GM21576 (cell line): Measurements from ENCODE around the gene APOBEC3B.
"Not testable (repeated sequence)": the region's sequence is repeated elsewhere in the genome, so short reads cannot be mapped to it uniquely, and the experiment has no call there.

Source experiments
- ATAC-seq: cut with Tn5 transposase; IDR thresholded peaks from one replicate; pipeline ENCODE4 v1.9.1; 2021; ENCODE audit warnings: mild to moderate bottlenecking, moderate library complexity; ENCODE audit not compliant: unreplicated experiment

Gene APOBEC3B

DNA sequence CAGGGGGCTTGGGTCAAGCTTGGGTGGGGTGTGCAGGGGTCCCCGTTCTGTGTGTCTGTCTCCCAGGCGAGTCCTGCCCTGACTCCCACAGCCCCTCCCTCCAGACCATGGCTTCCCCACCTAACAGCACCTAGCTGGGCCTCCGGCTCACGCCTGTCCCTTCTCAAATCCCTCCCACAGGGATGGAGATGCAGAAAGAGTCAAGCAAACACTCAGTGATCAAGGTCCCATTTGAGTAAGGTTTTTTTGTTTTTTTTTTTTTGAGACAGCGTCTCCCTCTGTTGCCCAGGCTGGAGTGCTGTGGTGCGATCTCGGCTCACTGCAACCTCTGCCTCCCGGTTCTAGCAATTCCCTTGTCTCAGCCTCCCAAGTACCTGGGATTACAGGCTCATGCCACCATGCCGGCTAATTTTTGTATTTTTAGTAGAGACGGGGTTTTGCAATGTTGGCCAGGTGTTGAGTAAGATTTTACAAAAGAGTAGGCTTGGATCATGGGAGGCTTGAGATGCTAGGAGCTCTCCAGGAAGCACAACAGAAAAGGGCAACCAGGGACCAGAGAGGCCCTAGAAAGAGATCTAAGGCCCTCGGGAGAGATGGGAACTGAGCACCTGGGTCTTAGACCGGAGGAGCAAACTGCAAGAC lies 44.5 kb downstream of the APOBEC3B start:
- no peak for ATAC-seq

DNA sequence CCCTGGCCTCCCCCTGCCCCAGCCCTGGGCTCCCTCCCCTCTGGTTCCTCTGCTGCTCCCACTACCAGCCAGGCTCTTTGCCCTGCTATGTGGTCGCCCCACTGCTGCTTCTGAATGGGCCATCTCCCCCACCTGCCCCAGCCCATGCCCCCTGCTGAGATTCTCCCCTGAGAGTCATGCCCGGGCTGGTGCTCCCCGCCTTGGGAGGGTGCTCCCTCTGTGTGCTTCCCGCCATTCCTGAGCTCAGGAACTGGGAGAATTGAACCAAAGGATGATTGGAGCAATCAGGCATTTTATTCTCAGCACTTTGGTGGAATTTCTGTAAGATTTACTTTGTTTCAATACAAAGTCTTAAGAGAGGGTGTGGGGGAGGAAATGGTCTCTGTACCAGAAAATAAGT lies 45.6 kb downstream of the APOBEC3B start:
- no peak for ATAC-seq

DNA sequence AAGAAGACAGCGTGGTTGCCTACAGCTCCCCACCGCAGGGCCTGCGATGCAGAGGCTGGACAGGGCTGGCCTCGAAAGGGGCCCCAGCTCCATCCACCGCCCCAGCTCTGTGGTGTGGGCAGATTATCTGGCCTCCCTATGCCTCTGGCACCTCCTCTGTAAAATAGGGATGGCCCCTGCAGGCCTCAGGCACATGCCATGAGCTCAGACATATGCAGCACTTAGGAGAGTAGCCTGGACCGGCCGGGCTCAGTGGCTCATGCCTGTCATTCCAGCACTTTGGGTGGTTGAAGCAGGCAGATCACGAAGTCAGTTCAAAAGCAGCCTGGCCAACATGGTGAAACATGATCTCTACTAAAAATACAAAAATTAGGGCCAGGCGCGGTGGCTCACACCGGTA lies 46.1 kb downstream of the APOBEC3B start:
- no peak for ATAC-seq

- no peak for ATAC-seq
These were observed 47.1 kb downstream of the APOBEC3B start for GRCh38 chr22:39029227-39029626.

DNA sequence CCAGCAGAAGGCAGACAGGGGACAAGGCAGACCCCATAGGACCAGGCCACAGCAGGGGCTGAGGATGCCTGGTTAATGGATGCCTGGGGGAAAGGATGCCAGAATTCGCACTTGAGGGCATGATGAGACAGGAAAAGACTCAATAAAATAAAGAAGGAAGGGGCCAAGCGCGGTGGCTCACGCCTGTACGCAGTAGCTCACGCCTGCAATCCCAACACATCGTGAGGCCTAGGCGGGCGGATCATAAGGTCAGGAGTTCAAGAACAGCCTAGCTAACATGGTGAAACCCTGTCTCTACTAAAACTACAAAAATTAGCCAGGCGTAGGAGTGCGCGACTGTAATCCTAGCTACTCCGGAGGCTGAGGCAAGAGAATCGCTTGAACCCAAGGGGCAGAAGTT lies 48.6 kb downstream of the APOBEC3B start:
- no peak for ATAC-seq

DNA sequence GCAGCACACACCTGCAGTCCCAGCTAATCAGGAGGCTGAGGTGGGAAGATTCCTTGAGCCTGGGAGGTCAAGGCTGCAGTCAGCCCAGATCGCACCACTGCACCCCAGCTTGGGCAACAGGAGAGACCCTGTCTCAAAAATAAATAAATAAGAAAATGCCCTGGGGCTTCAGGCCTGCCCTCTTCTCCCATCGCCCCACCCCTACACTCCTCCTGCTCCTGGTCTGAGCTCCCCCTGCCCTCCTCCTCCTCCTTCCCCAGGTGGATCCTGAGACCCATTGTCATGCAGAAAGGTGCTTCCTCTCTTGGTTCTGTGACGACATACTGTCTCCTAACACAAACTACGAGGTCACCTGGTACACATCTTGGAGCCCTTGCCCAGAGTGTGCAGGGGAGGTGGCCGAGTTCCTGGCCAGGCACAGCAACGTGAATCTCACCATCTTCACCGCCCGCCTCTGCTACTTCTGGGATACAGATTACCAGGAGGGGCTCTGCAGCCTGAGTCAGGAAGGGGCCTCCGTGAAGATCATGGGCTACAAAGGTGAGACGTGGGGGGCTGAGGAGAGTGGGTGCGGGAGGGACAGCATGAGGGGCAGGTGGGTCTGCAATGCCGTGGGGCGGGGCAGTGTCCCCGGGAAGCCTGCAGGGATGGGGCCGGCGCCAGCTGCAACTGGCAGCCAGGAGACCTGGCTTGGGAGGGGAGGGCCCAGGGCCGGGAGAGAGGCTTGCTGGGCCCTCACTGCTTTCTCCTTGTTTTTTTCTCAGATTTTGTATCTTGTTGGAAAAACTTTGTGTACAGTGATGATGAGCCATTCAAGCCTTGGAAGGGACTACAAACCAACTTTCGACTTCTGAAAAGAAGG lies 49.5 kb downstream of the APOBEC3B start:
- ATAC-seq = not testable (repeated sequence)

DNA sequence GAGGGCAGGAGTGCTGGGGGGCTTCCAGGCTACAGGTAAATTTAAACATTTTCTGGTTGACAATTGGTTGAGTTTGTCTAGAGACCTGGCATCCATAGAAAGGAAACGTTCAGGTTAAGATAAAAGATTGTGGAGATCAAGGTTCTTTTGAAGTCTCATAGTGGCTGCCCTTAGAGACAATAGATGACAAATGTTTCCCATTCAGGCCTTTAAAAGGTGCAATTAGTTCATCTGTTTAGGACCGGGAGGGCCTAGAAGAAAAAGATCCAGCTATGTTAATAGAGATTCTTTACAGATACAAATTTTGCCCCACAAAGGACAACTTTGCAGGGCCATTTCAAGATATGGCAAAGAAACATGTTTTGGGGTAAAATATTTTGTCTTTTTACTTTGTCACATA lies 54.9 kb downstream of the APOBEC3B start:
- not testable (repeated sequence) for ATAC-seq

DNA sequence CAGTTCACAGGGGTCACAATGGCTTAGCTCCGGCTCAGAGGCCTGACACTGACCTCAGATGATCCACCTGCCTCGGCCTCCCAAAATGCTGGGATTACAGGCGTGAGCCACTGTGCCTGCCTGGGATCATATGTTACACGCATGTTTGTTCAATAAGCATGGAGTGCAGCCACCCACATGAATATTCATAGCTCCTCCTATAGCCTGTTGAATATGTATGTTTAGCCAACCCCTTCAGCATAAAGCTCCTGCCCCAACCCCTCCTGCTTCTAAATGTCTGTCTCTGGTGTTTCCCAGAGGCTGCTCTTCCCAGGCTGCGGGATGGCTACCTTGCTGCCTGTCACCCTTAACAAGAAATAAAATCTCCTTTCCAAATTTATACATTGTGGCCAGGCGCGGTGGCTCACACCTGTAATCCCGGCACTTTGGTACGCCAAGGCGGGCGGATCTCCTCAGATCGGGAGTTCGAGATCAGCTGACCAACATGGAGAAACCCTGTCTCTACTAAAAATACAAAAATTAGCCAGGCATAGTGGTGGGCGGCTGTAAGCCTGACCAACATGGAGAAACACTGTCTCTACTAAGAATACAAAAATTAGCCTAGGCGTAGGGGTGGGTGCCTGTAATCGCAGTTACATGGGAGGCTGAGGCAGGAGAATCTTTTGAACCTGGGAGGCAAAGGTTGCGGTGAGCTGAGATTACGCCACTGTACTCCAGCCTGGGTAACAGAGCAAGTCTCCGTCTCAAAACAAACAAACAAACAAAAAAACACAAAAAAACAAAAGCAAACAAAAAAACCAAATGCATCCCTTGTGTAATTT lies 57.4 kb downstream of the APOBEC3B start:
- no peak for ATAC-seq

GRCh38 chr22:39040155-39040537 lies 58.0 kb downstream of the APOBEC3B start:
- not testable (repeated sequence) for ATAC-seq

- ATAC-seq = peak; percentile 93
These were observed 58.6 kb downstream of the APOBEC3B start, which contains the start of gene APOBEC3F for GRCh38 chr22:39040538-39041296. APOBEC3F (plus strand) TSS chr22:39040864; CDS start chr22:39040961, 97 bp downstream.

DNA sequence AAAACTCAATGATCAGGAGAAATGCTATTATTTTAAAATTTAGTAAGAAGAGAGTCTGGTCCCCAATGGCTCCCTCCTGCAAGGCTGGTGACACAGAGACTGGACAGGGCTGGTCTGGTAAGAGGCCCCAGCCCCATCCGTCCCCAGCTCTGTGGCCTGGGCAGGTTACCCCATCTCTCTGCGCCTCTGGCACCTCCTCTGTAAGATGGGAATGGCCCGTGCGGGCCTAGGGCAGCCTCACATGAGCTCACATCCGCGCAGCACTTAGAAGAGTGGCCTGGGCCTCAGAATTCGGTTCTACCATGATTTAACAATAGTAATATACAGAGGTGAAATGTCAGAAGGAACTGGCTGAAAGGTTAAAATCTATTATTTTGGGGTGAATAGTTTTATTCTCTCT lies 59.8 kb downstream of the APOBEC3B start:
- no peak for ATAC-seq
